RWPE2 (cell line): Measurements from ENCODE around the gene ABHD8.

Source experiments
- ATAC-seq: fragments of 200-7000 bp; cut with Tn5 transposase; 3 replicates; pipeline ENCODE4 v1.9.1; 2021; ENCODE audit warnings: low read depth
- DNase-seq: peaks from one replicate; pipeline ENCODE4 v3.0.0-alpha.2; 2020; ENCODE audit warnings: low spot score
- H3K27ac ChIP-seq: fragments of 450-650 bp; 2 replicates; pipeline ENCODE4 v1.5.1; 2017; ENCODE audit warnings: mild to moderate bottlenecking; ENCODE audit not compliant: poor library complexity, severe bottlenecking
- H3K27me3 ChIP-seq: fragments of 250-450 bp; sonication (Bioruptor Pico); 2 replicates; pipeline ENCODE4 v1.5.1; 2021; ENCODE audit warnings: mild to moderate bottlenecking, moderate library complexity; ENCODE audit not compliant: insufficient read depth, poor library complexity, severe bottlenecking
- H3K36me3 ChIP-seq: fragments of 250-450 bp; sonication (Bioruptor Pico); 2 replicates; pipeline ENCODE4 v1.5.1; 2020; ENCODE audit warnings: low read depth, mild to moderate bottlenecking, moderate library complexity
- H3K4me1 ChIP-seq: fragments of 250-450 bp; sonication (Bioruptor Pico); 2 replicates; pipeline ENCODE4 v1.5.1; 2021; ENCODE audit warnings: mild to moderate bottlenecking, moderate library complexity; ENCODE audit not compliant: insufficient read depth, poor library complexity, severe bottlenecking
- H3K4me3 ChIP-seq: fragments of 250-450 bp; sonication (Bioruptor Pico); 2 replicates; pipeline ENCODE4 v1.5.1; 2021; ENCODE audit warnings: mild to moderate bottlenecking, moderate library complexity; ENCODE audit not compliant: severe bottlenecking
- H3K9me3 ChIP-seq: fragments of 250-450 bp; sonication (Bioruptor Pico); 2 replicates; pipeline ENCODE4 v1.5.1; 2021; ENCODE audit warnings: mild to moderate bottlenecking, moderate library complexity; ENCODE audit not compliant: severe bottlenecking
- TF ChIP-seq, protein P1 (sequence below): fragments of 450-650 bp; IDR thresholded peaks from one replicate; pipeline ENCODE4 v1.5.1; 2017; ENCODE audit warnings: mild to moderate bottlenecking, moderate library complexity; ENCODE audit not compliant: poor library complexity, severe bottlenecking

The ABHD8 gene

DNA sequence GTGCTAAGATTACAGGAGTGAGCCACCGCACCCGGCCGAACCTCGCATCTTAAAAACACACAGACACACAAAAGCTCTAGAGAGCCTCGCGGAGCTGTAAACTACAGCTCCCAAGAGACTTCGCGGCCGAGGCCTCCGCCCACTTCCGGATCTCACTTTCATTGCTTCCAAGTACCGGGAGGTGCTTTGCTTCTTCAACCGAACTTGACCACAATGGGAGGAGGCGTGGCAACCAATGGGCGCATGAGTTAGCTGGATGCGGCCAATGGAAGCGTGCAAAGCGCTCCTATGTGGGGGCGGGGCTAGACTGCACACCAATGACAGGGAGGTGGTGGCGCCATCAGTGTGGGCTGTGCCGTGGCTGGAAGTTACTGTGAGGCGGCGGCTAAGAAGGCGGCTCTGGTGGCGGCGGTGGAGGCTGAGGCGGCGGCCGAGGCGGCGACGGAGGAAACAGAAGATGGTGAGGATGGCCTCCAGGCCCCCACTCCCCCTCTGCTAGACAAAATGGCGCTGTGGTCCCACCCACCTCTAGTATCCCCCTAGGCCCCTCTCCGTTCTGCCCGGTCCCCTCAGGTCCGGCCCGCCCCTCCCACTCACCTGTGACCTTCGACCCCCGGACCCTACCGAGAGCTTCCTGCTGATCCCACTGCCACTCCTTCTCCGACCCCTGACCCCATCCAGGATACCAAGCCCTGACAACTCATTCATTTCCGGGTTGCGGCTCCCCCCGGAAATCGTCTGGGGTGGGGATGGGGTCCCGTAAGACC, 6.2 kb upstream of the ABHD8 start, which contains the start of gene DDA1:
TSS of gene DDA1 (plus strand) at position 366 of the 767 bp plus-strand sequence. CDS start at position 458, 92 bp downstream.
- peak; percentile 80 for ATAC-seq
- peak within 1 kb of the TSS; percentile 60 for H3K4me3 ChIP-seq
- peak; percentile 99 for DNase-seq
- H3K27ac ChIP-seq = peak within 1 kb of the TSS; percentile 66
- TF ChIP-seq, protein P1, sequence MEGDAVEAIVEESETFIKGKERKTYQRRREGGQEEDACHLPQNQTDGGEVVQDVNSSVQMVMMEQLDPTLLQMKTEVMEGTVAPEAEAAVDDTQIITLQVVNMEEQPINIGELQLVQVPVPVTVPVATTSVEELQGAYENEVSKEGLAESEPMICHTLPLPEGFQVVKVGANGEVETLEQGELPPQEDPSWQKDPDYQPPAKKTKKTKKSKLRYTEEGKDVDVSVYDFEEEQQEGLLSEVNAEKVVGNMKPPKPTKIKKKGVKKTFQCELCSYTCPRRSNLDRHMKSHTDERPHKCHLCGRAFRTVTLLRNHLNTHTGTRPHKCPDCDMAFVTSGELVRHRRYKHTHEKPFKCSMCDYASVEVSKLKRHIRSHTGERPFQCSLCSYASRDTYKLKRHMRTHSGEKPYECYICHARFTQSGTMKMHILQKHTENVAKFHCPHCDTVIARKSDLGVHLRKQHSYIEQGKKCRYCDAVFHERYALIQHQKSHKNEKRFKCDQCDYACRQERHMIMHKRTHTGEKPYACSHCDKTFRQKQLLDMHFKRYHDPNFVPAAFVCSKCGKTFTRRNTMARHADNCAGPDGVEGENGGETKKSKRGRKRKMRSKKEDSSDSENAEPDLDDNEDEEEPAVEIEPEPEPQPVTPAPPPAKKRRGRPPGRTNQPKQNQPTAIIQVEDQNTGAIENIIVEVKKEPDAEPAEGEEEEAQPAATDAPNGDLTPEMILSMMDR = no peak
- peaks cover 11% of the 10 kb centered on the region for H3K4me1 ChIP-seq
- no peaks in the 10 kb centered on the region for H3K9me3 ChIP-seq
- peaks cover 19% of the 10 kb centered on the region for H3K36me3 ChIP-seq
- no peaks in the 10 kb centered on the region for H3K27me3 ChIP-seq

DNA sequence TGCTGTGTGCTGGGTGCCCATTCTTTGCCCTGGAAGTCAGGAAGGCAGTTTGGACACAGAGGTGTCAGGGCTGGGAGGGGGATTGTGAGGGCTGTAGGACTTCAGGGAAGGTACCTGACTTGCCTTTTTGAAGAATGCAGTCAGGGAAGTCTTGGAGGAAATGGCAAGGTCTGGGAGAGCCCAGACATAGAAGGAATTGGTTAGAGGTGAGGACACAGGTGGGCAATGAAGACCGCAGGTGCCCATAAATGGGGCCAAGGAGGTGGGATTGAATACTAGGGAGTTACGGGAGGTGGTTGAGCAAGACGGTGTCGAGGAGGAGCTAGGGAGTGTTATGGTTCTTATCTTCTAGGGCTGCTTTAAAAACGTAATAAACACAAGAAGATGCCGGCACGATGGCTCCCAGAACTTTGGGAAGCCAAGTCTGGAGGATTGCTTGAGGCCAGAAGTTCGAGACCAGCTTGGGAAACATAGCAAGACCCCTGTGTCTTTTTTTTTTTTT, 4.7 kb upstream of the ABHD8 start:
- peaks cover 10% of the 10 kb centered on the region; the same call in 1 of the 2 replicates for H3K36me3 ChIP-seq
- ATAC-seq (no peak), DNase-seq (no peak)
- TF ChIP-seq, protein P1 = no peak
- no peak overlapping the region for H3K27ac ChIP-seq
- peaks cover 11% of the 10 kb centered on the region for H3K4me1 ChIP-seq
- H3K27me3 ChIP-seq = no peaks in the 10 kb centered on the region
- no peak overlapping the region for H3K4me3 ChIP-seq
- no peaks in the 10 kb centered on the region for H3K9me3 ChIP-seq

DNA sequence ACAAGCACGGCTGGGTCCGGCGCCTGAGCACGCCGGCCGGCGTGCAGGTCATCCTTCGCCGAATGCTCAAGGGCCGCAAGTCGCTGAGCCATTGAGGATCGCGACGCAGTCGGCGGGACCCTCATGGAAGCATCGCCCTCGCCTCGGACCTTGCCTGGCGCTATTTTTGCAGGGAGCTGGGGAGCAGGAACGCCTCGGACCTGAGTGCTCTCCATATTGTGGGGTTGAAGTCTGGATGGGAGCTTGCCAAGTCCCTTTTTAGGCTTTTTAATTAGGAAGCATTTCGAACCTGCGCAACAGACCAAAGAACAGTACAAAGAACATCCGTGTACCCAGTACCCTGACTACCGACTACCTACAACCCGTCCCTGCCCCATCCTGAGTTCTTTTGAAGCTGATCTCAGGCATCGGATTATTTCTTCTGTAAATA, 3.1 kb upstream of the ABHD8 start:
- TF ChIP-seq, protein P1 = no peak
- H3K36me3 ChIP-seq = 0 out of 2 replicates have a peak, but pooled peaks cover 3% of the 10 kb centered on the region
- no peaks in the 10 kb centered on the region for H3K9me3 ChIP-seq
- no peak for DNase-seq
- no peak for ATAC-seq
- H3K27ac ChIP-seq = peak overlapping the region; percentile 73
- no peaks in the 10 kb centered on the region for H3K27me3 ChIP-seq
- peak overlapping the region; percentile 79 for H3K4me3 ChIP-seq
- peaks cover 3% of the 10 kb centered on the region for H3K4me1 ChIP-seq

DNA sequence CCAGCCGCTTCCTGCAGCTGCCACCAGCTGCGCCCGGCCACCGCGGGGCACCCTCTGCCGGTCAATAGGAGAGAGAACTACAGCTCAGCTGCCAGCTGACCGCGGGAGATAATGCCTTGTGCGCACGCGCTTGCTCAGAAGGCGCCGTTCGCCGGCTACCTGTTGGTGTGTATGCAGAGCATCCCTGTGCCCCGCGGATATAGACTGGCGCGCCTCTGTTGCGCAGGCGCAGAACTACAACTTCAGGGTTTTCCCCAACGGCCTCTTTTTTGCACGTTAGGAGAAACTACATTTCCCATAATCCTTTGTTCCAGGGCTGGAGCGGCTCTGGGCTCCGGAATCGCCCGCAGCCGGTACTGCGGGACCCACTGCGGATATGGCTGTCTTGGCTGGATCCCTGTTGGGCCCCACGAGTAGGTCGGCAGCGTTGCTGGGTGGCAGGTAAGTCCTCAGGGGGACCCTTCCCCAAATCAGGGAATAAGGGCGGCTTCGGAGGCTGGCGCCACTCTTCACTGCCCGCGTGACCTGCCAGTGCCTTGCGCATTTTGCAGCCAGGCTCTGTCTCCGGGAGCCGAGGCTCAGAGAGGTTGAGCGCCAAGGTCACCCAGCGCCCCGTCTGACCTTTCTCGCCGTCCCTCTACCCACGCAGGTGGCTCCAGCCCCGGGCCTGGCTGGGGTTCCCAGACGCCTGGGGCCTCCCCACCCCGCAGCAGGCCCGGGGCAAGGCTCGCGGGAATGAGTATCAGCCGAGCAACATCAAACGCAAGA, 2.5 kb upstream of the ABHD8 start, which contains the start of gene MRPL34:
TSS of gene MRPL34 (plus strand) at position 356 of the 768 bp plus-strand sequence. CDS start at position 377, 21 bp downstream.
- peak within 1 kb of the TSS; percentile 73 for H3K27ac ChIP-seq
- peak; percentile 67 for ATAC-seq
- peak within 1 kb of the TSS; percentile 79 for H3K4me3 ChIP-seq
- peaks cover 3% of the 10 kb centered on the region for H3K4me1 ChIP-seq
- TF ChIP-seq, protein P1 = peak; percentile 93
- H3K27me3 ChIP-seq = no peaks in the 10 kb centered on the region
- 0 out of 2 replicates have a peak, but pooled peaks cover 3% of the 10 kb centered on the region for H3K36me3 ChIP-seq
- H3K9me3 ChIP-seq = no peaks in the 10 kb centered on the region
- peak; percentile 99 for DNase-seq
